ENCODE data around the gene ARAF. TPM values are rescaled to one million over a fixed set of nuclear protein-coding genes. Genes with fewer than 3 reads are reported as not detected.

The ARAF gene
- 6.8 and 16.7 TPM in 2 replicates for total RNA-seq

DNA sequence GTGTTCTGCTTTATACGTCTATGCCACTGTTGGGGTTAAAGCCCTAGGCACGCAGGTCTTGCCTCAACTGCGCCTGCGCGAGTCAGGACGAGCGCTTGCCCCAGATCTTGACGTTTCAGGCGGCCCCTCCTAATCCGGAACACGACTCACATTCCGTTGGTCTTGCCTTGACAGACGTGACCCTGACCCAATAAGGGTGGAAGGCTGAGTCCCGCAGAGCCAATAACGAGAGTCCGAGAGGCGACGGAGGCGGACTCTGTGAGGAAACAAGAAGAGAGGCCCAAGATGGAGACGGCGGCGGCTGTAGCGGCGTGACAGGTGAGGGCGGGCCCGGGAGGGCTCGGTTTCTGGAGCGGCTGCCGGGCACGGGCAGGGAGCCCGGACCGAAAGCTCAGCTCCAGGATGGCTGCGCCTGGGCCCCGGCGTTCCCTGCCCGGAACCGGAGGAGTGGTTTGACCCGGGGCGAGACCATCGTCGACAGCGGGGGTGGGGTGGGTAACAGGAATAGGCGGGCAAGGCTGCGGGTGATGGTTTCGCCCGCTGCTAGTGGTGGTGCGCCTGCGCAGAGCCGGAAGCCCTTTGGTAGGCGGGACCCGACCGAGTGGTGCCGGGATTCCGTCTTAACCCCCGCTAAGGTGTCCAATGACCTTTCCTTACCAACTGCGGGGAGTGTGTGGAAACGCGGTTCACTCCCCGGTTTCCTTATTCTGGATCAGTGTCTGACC is at the start of gene ARAF:
Gene ARAF (plus strand): TSS at position 272 of the 725 bp plus-strand sequence. CDS start 1,763 bp downstream, outside the sequence.

DNA sequence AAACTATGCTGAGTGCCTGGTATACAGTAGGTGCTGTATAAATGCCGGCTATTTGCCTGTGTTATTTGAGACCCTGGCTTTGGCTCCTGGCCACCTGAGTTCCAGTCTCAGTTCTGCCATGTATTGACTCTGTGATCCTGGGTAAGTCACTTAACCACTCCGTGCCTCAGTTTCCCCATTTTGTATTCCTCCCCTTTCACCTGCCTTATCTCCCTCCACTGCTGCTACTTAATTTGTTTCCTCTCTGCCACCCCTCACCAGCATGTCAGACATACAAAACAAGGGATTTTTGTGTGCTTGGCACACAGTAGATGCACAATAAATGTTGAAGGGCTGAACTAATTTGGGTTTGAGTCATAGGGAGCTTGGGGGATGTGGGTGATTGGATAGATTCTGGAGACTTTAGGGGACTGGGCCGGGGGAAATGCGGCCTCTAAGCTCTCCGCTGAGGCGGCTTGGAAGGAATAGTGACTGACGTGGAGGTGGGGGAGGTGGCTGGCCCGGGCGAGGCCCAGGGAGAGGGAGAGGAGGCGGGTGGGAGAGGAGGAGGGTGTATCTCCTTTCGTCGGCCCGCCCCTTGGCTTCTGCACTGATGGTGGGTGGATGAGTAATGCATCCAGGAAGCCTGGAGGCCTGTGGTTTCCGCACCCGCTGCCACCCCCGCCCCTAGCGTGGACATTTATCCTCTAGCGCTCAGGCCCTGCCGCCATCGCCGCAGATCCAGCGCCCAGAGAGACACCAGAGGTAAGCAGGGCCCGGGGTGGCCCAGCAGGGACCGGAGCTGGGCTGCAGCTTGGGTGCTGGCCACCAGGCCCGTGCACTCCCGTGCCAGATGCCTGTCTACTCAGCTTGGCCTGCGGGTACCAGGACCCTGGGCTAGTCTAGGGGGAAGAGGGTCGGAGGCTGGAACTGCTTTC is 21.0 kb downstream of the ARAF start, which contains the start of gene TIMP1:
Gene TIMP1 (plus strand): TSS at position 706 of the 917 bp plus-strand sequence. CDS start 980 bp downstream, outside the sequence.

DNA sequence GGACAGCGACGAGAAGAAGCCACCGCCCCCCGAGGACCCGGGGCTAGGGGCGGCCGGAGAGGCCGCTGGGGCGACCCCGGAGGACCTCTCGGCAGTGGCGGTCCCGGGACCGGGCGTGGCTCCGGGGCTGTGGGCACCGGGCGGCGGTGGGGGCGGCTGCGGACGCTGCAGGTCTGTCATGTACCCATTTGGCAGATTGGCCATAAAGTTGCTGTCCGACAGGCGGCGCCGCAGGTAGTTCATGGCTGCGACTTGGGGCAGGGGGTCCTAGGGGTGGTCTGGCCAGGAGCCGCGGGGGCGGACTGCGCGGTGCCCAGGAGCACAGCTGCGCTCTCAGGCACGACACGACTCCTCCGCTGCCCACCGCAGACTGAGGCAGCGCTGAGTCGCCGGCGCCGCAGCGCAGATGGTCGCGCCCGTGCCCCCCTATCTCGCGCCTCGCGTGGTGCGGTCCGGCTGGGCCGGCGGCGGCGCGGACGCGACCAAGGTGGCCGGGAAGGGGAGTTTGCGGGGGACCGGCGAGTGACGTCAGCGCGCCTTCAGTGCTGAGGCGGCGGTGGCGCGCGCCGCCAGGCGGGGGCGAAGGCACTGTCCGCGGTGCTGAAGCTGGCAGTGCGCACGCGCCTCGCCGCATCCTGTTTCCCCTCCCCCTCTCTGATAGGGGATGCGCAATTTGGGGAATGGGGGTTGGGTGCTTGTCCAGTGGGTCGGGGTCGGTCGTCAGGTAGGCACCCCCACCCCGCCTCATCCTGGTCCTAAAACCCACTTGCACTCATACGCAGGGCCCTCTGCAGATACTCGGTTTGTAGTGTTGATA is 58.7 kb downstream of the ARAF start, which contains the start of gene SYN1:
Gene SYN1 (minus strand): TSS at position 372 of the 817 bp plus-strand sequence. CDS start 129 bp downstream, at position 243.

Other genes with a start within 250 kb of the ARAF start
- 0.06 TPM in 1 of 2 replicates, not detected in the other for gene ZNF157, start 190.6 kb upstream of the ARAF start, total RNA-seq
- gene ZNF41, start 78.0 kb upstream of the ARAF start, total RNA-seq, result 4.7 and 7.6 TPM in 2 replicates
- 40.2 and 56.6 TPM in 2 replicates for gene TIMP1, start 21.2 kb downstream of the ARAF start, total RNA-seq
- under 0.01 TPM in 1 of 2 replicates, not detected in the other for gene SYN1, start 58.7 kb downstream of the ARAF start, total RNA-seq
- 0.06 and 0.49 TPM in 2 replicates for gene CFP, start 68.7 kb downstream of the ARAF start, total RNA-seq
- 6.5 and 11.9 TPM in 2 replicates for gene ELK1, start 89.4 kb downstream of the ARAF start, total RNA-seq
- 80.1 and 91.6 TPM in 2 replicates for gene UXT, start 98.0 kb downstream of the ARAF start, total RNA-seq